ENCODE measurements around the gene PLEKHA3. TPM values are rescaled to one million over a fixed set of nuclear protein-coding genes. Genes with fewer than 3 reads are reported as not detected.

Gene PLEKHA3
- total RNA-seq, 1 donor from 2014 or later: 41.4 TPM

DNA sequence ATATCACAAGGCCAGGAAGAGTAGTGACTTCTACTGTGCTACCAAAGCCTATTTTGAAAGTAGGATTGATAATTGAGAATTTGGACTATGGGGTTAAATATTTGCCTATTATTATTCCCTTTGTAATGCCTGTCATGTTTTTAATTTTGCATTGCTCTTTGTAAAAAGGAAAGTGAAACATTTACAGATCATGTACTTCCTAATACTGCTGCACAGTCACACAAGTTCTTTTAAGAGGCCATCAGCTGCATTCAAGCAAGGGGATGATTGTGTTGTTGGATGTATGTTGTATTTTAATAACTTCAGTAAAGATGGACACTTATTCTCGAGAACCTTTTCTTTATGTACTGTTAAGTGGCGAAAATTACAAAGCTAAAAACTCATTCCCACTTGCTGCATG, 70.1 kb downstream of the PLEKHA3 start:
- no peak for DNase-seq
- Histone ChIP-seq H3K27me3 (ENCODE audit: low read depth) (no peaks in the 10 kb centered on the region), H3K4me1 (peaks cover 16% of the 10 kb centered on the region), H3K27ac (replicated peaks) (no peak overlapping the region), H3K4me3 (no peak overlapping the region), H3K36me3 (peaks cover 100% of the 10 kb centered on the region), H3K9me3 (replicated peaks) (no peaks in the 10 kb centered on the region)
- TF ChIP-seq, protein P1, sequence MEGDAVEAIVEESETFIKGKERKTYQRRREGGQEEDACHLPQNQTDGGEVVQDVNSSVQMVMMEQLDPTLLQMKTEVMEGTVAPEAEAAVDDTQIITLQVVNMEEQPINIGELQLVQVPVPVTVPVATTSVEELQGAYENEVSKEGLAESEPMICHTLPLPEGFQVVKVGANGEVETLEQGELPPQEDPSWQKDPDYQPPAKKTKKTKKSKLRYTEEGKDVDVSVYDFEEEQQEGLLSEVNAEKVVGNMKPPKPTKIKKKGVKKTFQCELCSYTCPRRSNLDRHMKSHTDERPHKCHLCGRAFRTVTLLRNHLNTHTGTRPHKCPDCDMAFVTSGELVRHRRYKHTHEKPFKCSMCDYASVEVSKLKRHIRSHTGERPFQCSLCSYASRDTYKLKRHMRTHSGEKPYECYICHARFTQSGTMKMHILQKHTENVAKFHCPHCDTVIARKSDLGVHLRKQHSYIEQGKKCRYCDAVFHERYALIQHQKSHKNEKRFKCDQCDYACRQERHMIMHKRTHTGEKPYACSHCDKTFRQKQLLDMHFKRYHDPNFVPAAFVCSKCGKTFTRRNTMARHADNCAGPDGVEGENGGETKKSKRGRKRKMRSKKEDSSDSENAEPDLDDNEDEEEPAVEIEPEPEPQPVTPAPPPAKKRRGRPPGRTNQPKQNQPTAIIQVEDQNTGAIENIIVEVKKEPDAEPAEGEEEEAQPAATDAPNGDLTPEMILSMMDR (IDR thresholded peaks at IDR 0.05; ENCODE audit: borderline replicate concordance): no peak
- intact Hi-C loops (cut with micrococcal nuclease): no loop called here

- Histone ChIP-seq H3K27ac (replicated peaks) (no peak overlapping the region), H3K4me3 (no peak overlapping the region), H3K36me3 (peaks cover 99% of the 10 kb centered on the region), H3K4me1 (peaks cover 20% of the 10 kb centered on the region), H3K9me3 (replicated peaks) (no peaks in the 10 kb centered on the region), H3K27me3 (ENCODE audit: low read depth) (no peaks in the 10 kb centered on the region)
- DNase-seq: no peak
- intact Hi-C loops (cut with micrococcal nuclease): no loop called here
- TF ChIP-seq, protein P1 (IDR thresholded peaks at IDR 0.05; ENCODE audit: borderline replicate concordance): no peak
Measured at GRCh38 chr2:178553047-178553446, 72.8 kb downstream of the PLEKHA3 start.

Other genes starting within 250 kb of the PLEKHA3 start
- 48.7 TPM for gene PRKRA, start 29.3 kb upstream of the PLEKHA3 start, total RNA-seq
- gene PJVK, start 29.1 kb upstream of the PLEKHA3 start, total RNA-seq: 0.91 TPM
- gene FKBP7, start 1.9 kb upstream of the PLEKHA3 start, total RNA-seq: 10.8 TPM

Measured in left ventricle myocardium inferior (tissue), 1 donor.